Ureter (tissue), 1 donor: ENCODE data around the gene CNTN4. TPM values are rescaled to one million over a fixed set of nuclear protein-coding genes. Genes with fewer than 3 reads are reported as not detected.

Experiments
- DNase-seq: peaks from one replicate; pipeline ENCODE4 v3.0.0-alpha.2; 2020; ENCODE audit warnings: low spot score
- total RNA-seq: library from RNA; stranded (reverse); gene quantifications from one replicate; pipeline ENCODE4 v1.2.4, GENCODE V29; 2023
- donor health status: DM: yes; HTN: yes; CAD: no.

CNTN4 gene
- total RNA-seq, 1 donor from 2014 or later: 15.3 TPM

GRCh38 chr3:2856138-2857133, 757.8 kb downstream of the CNTN4 start:
- no peak for DNase-seq

- no peak for DNase-seq
These were observed 762.0 kb downstream of the CNTN4 start for GRCh38 chr3:2860626-2861025.

GRCh38 chr3:2861120-2861519, 762.5 kb downstream of the CNTN4 start:
- no peak for DNase-seq

- no peak for DNase-seq
These were observed 763.3 kb downstream of the CNTN4 start for GRCh38 chr3:2861920-2862319.

GRCh38 chr3:2862366-2862765, 763.7 kb downstream of the CNTN4 start:
- no peak for DNase-seq

GRCh38 chr3:2863127-2863526, 764.5 kb downstream of the CNTN4 start:
- DNase-seq: no peak

GRCh38 chr3:2869905-2870304, 771.2 kb downstream of the CNTN4 start:
- no peak for DNase-seq

- no peak for DNase-seq
These were observed 772.2 kb downstream of the CNTN4 start for GRCh38 chr3:2870724-2871333.

GRCh38 chr3:2872884-2873283, 774.2 kb downstream of the CNTN4 start:
- no peak for DNase-seq

- DNase-seq: no peak
These were observed 775.3 kb downstream of the CNTN4 start for GRCh38 chr3:2873986-2874385.

GRCh38 chr3:2875699-2876098, 777.0 kb downstream of the CNTN4 start:
- no peak for DNase-seq

- DNase-seq: no peak
These were observed 777.7 kb downstream of the CNTN4 start for GRCh38 chr3:2876362-2876761.

- no peak for DNase-seq
These were observed 780.4 kb downstream of the CNTN4 start for GRCh38 chr3:2879023-2879422.

GRCh38 chr3:2879587-2879986, 780.9 kb downstream of the CNTN4 start:
- DNase-seq: no peak

- no peak for DNase-seq
These were observed 781.6 kb downstream of the CNTN4 start for GRCh38 chr3:2880218-2880756.

- DNase-seq: no peak
These were observed 784.6 kb downstream of the CNTN4 start for GRCh38 chr3:2883283-2883682.

GRCh38 chr3:2888592-2888991, 789.9 kb downstream of the CNTN4 start:
- no peak for DNase-seq

GRCh38 chr3:2889736-2890135, 791.1 kb downstream of the CNTN4 start:
- no peak for DNase-seq

GRCh38 chr3:2896308-2896939, 797.8 kb downstream of the CNTN4 start:
- no peak for DNase-seq

GRCh38 chr3:2897821-2898220, 799.2 kb downstream of the CNTN4 start:
- no peak for DNase-seq

- no peak for DNase-seq
These were observed 800.1 kb downstream of the CNTN4 start for GRCh38 chr3:2898591-2899353.

GRCh38 chr3:2904054-2904453, 805.4 kb downstream of the CNTN4 start:
- no peak for DNase-seq
